Spleen (tissue), 11 donors: Measurements from ENCODE around the gene MARS1. TPM values are rescaled to one million over a fixed set of nuclear protein-coding genes. Genes with fewer than 3 reads are reported as not detected.
A peak's percentile ranks its signal among the peaks of the same experiment; 100 is the strongest.

ENCODE experiments used
- DNase-seq: peaks from one replicate; pipeline ENCODE4 v3.0.0-alpha.2; 2020
- H3K27ac ChIP-seq, 8 donors: fragments of 200-600 bp; sonication (generic) in 7 of 8; 1 replicate in 4 of 8; 2 replicates in 4 of 8; pipeline versions ENCODE4 v1.5.0 to v1.8.0; 2016 to 2021; ENCODE audit warnings: inconsistent platforms in 4 of 8, mild to moderate bottlenecking in 4 of 8, moderate library complexity in 1 of 8
- H3K27me3 ChIP-seq, 7 donors: fragments of 200-600 bp; sonication (generic) in 6 of 7; replicated peaks in 1 of 7; 1 replicate in 4 of 7; 2 replicates in 3 of 7; pipeline versions ENCODE4 v1.5.0 to v1.8.0; 2016 to 2021; ENCODE audit warnings: inconsistent platforms in 3 of 7, mild to moderate bottlenecking in 1 of 7
- H3K36me3 ChIP-seq, 6 donors: fragments of 200-600 bp; sonication (generic) in 5 of 6; 1 replicate in 4 of 6; 2 replicates in 2 of 6; pipeline versions ENCODE4 v1.5.0 to v1.8.0; 2016 to 2021; ENCODE audit warnings: inconsistent platforms in 2 of 6
- H3K4me1 ChIP-seq, 6 donors: fragments of 200-600 bp; sonication (generic) in 5 of 6; 1 replicate in 3 of 6; 2 replicates in 3 of 6; pipeline versions ENCODE4 v1.5.0 to v1.8.0; 2016 to 2021; ENCODE audit warnings: inconsistent platforms in 3 of 6
- H3K4me3 ChIP-seq, 8 donors: fragments of 200-600 bp; sonication (generic) in 7 of 8; 1 replicate in 4 of 8; 2 replicates in 4 of 8; pipeline versions ENCODE4 v1.5.0 to v1.8.0; 2016 to 2021; ENCODE audit warnings: inconsistent platforms in 4 of 8, mild to moderate bottlenecking in 4 of 8, moderate library complexity in 2 of 8
- H3K9me3 ChIP-seq, 8 donors: fragments of 200-600 bp; sonication (generic) in 7 of 8; 1 replicate in 4 of 8; 2 replicates in 4 of 8; pipeline versions ENCODE4 v1.5.0 to v1.8.0; 2016 to 2021; ENCODE audit warnings: inconsistent platforms in 4 of 8
- POLR2A ChIP-seq, 3 donors: fragments of 450-650 bp; IDR thresholded peaks; one replicate each; pipeline ENCODE4 v1.5.1; 2017; ENCODE audit warnings: antibody characterized with exemption in 3 of 3, mild to moderate bottlenecking in 1 of 3
- POLR2AphosphoS5 ChIP-seq, 3 donors: sonication (generic); formaldehyde crosslinking; IDR thresholded peaks; one replicate each; pipeline ENCODE4 v1.5.1; 2017; ENCODE audit warnings: antibody characterized with exemption in 3 of 3
- WGBS, 5 donors: extraction: QIAGEN DNeasy Blood & Tissue Kit in 3 of 5; methylation state at CpG; one replicate each; pipeline versions ENCODE4 v1.1.5 to v1.1.7; 2013 to 2018; 5-methylcytosine and 5-hydroxymethylcytosine counted together
- intact Hi-C: fragments of 100-400 bp; cut with DNase I; formaldehyde crosslinking; loops from one replicate; pipeline ENCODE4 v1.15.0; 2023; ENCODE audit warnings: low total_unique reads
- polyA plus RNA-seq, 3 donors: library from polyadenylated mRNA; stranded (reverse); fragments of 200-250 nt; gene quantifications; one replicate each; pipeline ENCODE4 v1.2.1, GENCODE V29; 2013
- total RNA-seq, 7 donors: library from RNA; depleted of rRNA in 3 of 7; stranded (reverse); fragments of >200 nt in 3 of 7; fragmentation: NEBNext Ultra II Directional in 4 of 7; extraction: Animal tissue kit (Norgen Biotek cat#: 25700) in 4 of 7; gene quantifications; one replicate each; pipeline versions ENCODE4 v1.1.0 to v1.2.1, GENCODE V29; 2016 to 2021
- TF ChIP-seq, protein P1 (sequence below), 11 experiments: fragments of 200-600 bp in 7 of 11; fragments of 450-650 bp in 4 of 11; sonication (generic) in 4 of 11; IDR thresholded peaks in 8 of 11; conservative IDR thresholded peaks in 3 of 11; 1 replicate in 7 of 11; 2 replicates in 4 of 11; pipeline versions ENCODE4 v1.4.0 to v1.8.0; 2016 to 2021; ENCODE audit warnings: antibody characterized with exemption in 11 of 11, inconsistent platforms in 4 of 11, mild to moderate bottlenecking in 1 of 11
- donor health status: healthy with polysubstance abuse.
- donor health status: DM: no; HTN: no; CAD: no; lungs with moderate emphysema.
- donor health status: DM: no; HTN: no; CAD: no.
- donor health status: Bipolar disorder and iron deficiency.
- donor health status: healthy.
- donor health status: DM: no; HTN: no; CAD: no.
- donor health status: DM: yes; HTN: yes; CAD: no.

MARS1 gene
- total and polyA plus RNA-seq, 10 donors = 67.4 to 186 (median 101) TPM

GRCh38 chr12:57462912-57463253, 25.0 kb upstream of the MARS1 start:
- WGBS, 5 donors = 19 to 37% (median 30%) methylated on average over 4 to 5 of the region's 5 CpGs
- intact Hi-C loops = no loop called here
- no peak for DNase-seq
- peaks cover 0 to 29% (median 13%) of the 10 kb centered on the region in 7 donors for H3K27me3 ChIP-seq
- H3K9me3 ChIP-seq = no peaks in the 10 kb centered on the region
- H3K36me3 ChIP-seq = peaks cover 0 to 18% (median 0%) of the 10 kb centered on the region in 6 donors
- H3K27ac ChIP-seq = peak overlapping the region in 3 of 8 donors; percentile 68 to 78 (median 77)
- TF ChIP-seq, protein P1, sequence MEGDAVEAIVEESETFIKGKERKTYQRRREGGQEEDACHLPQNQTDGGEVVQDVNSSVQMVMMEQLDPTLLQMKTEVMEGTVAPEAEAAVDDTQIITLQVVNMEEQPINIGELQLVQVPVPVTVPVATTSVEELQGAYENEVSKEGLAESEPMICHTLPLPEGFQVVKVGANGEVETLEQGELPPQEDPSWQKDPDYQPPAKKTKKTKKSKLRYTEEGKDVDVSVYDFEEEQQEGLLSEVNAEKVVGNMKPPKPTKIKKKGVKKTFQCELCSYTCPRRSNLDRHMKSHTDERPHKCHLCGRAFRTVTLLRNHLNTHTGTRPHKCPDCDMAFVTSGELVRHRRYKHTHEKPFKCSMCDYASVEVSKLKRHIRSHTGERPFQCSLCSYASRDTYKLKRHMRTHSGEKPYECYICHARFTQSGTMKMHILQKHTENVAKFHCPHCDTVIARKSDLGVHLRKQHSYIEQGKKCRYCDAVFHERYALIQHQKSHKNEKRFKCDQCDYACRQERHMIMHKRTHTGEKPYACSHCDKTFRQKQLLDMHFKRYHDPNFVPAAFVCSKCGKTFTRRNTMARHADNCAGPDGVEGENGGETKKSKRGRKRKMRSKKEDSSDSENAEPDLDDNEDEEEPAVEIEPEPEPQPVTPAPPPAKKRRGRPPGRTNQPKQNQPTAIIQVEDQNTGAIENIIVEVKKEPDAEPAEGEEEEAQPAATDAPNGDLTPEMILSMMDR (IDR thresholded peaks at IDR 0.05 in 8 of 11, conservative IDR thresholded peaks at IDR 0.05 in 3 of 11) = peak in 3 of 11 experiments; percentile 38 to 65 (median 52)
- TF ChIP-seq POLR2A (IDR thresholded peaks at IDR 0.05) = no peak
- H3K4me3 ChIP-seq = peak overlapping the region in 5 of 8 donors; percentile 55 to 91 (median 68)
- peaks cover 31 to 53% (median 43%) of the 10 kb centered on the region in 6 donors for H3K4me1 ChIP-seq

GRCh38 chr12:57464569-57464968, 23.3 kb upstream of the MARS1 start:
- H3K9me3 ChIP-seq = no peaks in the 10 kb centered on the region
- peaks cover 24 to 49% (median 35%) of the 10 kb centered on the region in 6 donors for H3K4me1 ChIP-seq
- 92 to 97% (median 95%) methylated on average over 12 of the region's 12 CpGs for WGBS, 5 donors
- peak; percentile 66 for DNase-seq
- TF ChIP-seq POLR2A (IDR thresholded peaks at IDR 0.05) (no peak), POLR2AphosphoS5 (IDR thresholded peaks at IDR 0.05) (no peak)
- TF ChIP-seq, protein P1 (IDR thresholded peaks at IDR 0.05 in 8 of 11, conservative IDR thresholded peaks at IDR 0.05 in 3 of 11) = no peak
- peaks cover 0 to 29% (median 13%) of the 10 kb centered on the region in 7 donors for H3K27me3 ChIP-seq
- H3K36me3 ChIP-seq = peaks cover 0 to 35% (median 11%) of the 10 kb centered on the region in 6 donors
- H3K4me3 ChIP-seq = no peak overlapping the region
- intact Hi-C loops = no loop called here
- no peak overlapping the region for H3K27ac ChIP-seq

DNA sequence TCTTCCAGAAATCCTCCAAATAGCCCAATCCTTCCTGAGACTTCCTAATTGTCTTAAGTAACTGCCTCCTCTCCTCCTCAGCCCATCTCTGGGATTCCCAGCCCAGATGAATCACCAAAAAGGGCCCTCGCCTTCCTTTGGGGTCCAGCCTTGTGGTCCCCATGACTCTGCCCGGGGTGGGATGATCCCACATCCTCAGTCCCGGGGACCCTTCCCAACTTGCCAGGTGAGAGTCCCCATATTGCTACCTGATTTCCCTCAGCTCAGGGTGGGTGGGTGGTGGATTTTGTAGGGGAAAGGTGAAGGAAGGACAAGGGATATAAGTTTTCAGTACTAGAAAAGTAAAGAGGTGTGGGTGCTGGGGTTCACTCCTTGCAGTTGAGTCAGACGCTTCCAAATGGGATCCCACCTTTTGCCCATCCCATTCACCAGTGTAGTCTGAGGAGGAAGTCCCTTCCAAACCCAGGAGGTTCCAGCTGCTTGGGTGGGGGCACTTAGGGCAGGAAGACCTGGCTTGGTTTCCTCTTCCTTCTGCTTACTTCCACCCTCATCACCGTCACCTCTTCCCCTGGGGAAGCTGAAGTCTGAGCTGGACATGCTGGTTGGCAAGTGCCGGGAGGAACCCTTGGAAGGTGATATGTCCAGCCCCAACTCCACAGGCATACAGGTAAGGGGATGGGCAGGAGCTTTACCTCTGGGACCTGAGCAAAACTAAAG, 22.7 kb upstream of the MARS1 start:
- TF ChIP-seq POLR2A (IDR thresholded peaks at IDR 0.05) = no peak
- TF ChIP-seq, protein P1 (IDR thresholded peaks at IDR 0.05 in 8 of 11, conservative IDR thresholded peaks at IDR 0.05 in 3 of 11) = no peak
- no peak for TF ChIP-seq POLR2AphosphoS5 (IDR thresholded peaks at IDR 0.05)
- Histone ChIP-seq H3K36me3 (peaks cover 0 to 41% (median 18%) of the 10 kb centered on the region in 6 donors), H3K9me3 (no peaks in the 10 kb centered on the region), H3K4me3 (no peak overlapping the region), H3K4me1 (peaks cover 20 to 49% (median 32%) of the 10 kb centered on the region in 6 donors), H3K27me3 (peaks cover 0 to 23% (median 13%) of the 10 kb centered on the region in 7 donors), H3K27ac (no peak overlapping the region)
- peak; percentile 58 for DNase-seq
- WGBS, 5 donors = 70 to 79% (median 72%) methylated on average over 6 of the region's 6 CpGs
- intact Hi-C loops = no loop called here

- TF ChIP-seq, protein P1 (IDR thresholded peaks at IDR 0.05 in 8 of 11, conservative IDR thresholded peaks at IDR 0.05 in 3 of 11) = no peak
- TF ChIP-seq POLR2AphosphoS5 (IDR thresholded peaks at IDR 0.05) = peak; percentile 28 to 40 (median 37)
- TF ChIP-seq POLR2A (IDR thresholded peaks at IDR 0.05) = no peak
- Histone ChIP-seq H3K9me3 (no peaks in the 10 kb centered on the region), H3K36me3 (peaks cover 0 to 48% (median 25%) of the 10 kb centered on the region in 6 donors), H3K27ac (no peak overlapping the region), H3K4me3 (no peak overlapping the region), H3K27me3 (peaks cover 0 to 16% (median 10%) of the 10 kb centered on the region in 7 donors), H3K4me1 (peaks cover 14 to 49% (median 28%) of the 10 kb centered on the region in 6 donors)
- WGBS, 5 donors = 75 to 78% (median 77%) methylated on average over 14 of the region's 14 CpGs
- DNase-seq = peak; percentile 76
- intact Hi-C loops = no loop called here
Measured at GRCh38 chr12:57465747-57466505, 21.9 kb upstream of the MARS1 start.
